ENCODE measurements around the gene COX4I1.

COX4I1 gene

DNA sequence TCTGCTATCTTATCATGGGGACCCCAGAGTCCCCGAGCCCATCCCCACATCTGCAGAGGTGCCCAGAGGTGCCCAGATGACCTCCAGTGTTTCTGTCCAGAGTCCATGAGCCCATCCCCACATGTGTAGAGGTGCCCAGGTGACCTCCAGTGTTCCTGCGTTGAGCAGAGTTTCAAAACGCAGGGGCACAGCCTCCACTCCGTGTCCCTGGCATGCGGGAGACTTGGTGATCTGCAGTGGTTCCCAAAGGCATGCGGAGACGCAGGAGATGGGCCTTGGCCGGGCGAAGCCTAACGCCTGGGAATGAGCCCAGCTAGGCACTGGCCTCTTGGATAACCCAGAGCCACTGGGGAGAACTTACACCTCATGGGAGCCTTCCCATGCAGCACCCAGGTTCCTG, 41.3 kb downstream of the COX4I1 start:
- no peak for DNase-seq (ENCODE audit: low read depth)

- no peak for DNase-seq (ENCODE audit: low read depth)
Measured at GRCh38 chr16:85842435-85842834, 42.9 kb downstream of the COX4I1 start.

DNA sequence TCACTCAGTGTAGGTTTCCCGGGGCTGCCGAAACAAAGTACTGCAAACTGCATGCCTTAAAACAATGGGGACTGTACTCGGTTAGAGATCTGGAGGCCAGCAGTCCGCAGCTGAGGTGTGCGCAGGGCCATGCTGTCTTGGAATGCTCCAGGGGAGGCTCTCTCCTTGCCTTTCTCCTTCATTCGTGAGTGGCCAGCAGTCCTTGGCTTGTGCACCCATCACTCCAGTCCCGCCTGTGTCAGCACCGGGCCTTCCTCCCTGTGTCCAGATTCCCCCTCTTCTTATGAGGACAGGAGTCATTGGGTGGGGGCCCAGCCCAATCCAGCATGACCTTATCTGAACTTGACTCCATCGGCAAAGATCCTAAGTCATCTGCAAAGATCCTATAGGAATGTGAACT, 43.4 kb downstream of the COX4I1 start:
- no peak for DNase-seq (ENCODE audit: low read depth)

DNA sequence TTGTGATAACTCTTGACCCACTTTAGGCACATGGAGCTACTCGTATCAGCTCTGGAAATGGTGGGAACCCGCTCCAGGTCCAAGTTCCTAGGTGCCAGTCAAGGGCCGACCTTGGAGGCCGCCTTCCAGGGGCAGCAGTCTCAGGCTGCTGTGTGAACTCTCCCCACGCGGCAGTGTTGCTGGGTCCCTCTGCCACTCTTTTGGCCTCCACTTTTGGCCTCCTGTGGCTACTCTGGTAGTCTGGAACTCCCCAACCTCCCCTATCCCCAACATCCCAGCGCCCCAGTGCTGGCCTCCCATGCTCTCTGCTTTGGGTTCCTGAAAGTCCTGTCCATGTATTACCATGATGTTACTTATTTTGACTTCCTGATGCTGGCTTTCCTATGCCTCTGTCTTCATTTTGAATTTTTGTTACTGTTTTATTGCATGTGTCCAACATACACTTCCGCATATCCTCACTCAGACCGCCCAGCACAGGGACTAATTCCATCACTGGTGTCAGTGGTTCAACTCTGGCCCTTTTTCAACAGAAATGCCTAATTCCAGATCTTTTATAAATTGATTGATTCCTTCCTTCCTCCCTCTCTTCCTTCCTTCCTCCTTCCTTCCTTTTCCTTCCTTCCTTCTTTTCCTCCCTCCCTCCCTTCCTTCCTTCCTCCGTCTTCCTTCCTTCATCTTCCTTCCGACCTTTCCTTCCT, 44.1 kb downstream of the COX4I1 start:
- no peak for DNase-seq (ENCODE audit: low read depth)

- DNase-seq (ENCODE audit: low read depth) = no peak
Measured at GRCh38 chr16:85844169-85844481, 44.6 kb downstream of the COX4I1 start.

GRCh38 chr16:85844786-85845185, 45.3 kb downstream of the COX4I1 start:
- no peak for DNase-seq (ENCODE audit: low read depth)

DNA sequence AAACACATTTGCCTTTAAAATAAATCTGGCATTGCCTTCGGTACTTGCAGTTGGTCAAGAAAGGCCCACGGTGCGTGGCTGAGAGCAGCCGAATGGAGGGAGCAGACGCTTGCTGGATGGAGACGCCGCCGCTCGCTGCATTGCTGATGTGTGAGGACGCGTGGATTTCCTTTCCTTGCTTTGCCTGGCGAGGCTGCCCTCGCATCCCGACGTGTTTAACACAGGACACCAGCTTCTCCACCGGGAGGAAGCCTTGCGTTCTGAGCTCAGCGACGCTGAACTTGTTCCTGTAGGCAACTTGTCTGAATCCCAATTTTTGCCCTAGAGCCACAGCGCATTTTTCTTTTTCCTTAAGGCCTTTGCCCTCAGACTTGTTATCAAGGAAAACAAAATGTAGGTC, 45.8 kb downstream of the COX4I1 start:
- no peak for DNase-seq (ENCODE audit: low read depth)

DNA sequence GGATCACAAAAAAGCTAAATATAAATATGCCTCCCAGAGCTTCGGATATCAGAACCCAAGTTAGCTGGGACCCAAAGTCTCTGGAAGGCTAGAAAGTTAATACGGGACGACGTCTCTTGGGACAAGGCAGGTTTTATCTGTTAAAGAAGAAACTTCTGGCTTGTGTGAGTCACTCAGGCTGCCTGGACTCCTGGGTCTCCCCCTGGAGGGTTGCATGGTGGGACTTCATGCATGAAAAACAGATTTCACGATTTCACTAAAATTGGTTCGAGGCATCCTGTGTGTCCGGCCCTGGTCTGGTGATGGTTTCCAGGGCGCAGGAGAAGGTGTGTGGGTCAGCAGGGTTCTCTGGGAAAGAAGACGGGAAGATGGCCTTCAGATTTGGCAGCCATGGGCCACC, 47.0 kb downstream of the COX4I1 start:
- DNase-seq (ENCODE audit: low read depth) = no peak

DNA sequence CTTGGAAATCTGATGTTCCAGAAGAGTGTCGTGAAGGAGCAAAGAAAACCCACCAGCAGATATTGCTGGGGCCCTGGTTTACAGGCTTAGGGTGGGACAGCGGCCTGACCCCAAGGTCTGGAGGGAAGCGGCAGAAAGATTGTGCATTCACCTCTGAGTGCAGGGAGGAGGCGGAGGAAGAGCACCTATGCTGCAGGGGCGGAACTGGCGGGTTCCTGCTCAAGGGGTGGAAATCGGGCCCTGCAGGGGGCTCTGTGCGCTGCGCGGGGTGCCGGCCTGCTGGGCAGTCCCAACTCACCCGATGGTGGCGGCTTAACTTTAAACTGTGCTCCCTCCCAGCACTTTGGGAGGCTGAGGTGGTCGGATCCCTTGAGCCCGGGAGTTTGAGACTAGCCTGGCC, 47.5 kb downstream of the COX4I1 start:
- DNase-seq (ENCODE audit: low read depth) = no peak

- DNase-seq (ENCODE audit: low read depth) = no peak
Measured at GRCh38 chr16:85847681-85848601, 48.4 kb downstream of the COX4I1 start.

DNA sequence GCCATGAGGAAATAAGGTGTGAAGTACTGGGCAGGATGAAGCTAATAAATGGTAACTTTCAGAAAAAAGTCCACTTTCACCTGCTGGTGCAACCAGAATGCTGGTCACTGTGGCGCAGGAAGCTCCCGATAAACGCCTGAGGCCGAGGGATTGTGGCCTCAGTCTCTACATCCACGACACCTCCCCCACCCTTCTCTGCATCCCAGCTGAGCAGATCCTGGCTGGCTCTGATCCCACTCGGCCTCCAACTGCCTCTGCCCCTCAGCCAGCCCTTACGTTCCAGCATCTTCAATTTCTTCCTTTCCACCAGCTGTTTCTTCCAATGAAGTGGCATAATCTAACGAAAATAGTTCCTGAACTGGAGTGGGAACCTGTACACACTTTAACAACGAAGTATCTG, 49.5 kb downstream of the COX4I1 start:
- DNase-seq (ENCODE audit: low read depth) = no peak

DNA sequence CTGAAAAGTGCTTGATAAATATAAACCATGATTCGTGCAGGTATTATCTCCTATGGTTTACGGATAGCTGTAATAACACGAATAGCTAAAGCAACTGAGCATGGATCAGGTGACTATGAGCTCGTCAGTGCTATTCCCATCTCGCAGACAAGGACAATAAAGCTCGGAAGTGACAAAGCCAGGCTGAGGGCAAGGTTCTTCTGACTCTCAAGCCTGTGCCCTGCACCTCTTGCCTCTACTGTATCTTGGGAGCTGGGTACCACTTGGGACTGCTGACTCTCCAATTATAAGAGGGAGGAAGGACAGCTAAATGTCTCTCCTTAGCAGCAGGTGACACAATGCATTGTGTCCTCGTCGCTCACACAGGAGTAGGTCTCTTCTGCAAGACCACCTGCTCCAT, 49.9 kb downstream of the COX4I1 start:
- DNase-seq (ENCODE audit: low read depth) = no peak

DNA sequence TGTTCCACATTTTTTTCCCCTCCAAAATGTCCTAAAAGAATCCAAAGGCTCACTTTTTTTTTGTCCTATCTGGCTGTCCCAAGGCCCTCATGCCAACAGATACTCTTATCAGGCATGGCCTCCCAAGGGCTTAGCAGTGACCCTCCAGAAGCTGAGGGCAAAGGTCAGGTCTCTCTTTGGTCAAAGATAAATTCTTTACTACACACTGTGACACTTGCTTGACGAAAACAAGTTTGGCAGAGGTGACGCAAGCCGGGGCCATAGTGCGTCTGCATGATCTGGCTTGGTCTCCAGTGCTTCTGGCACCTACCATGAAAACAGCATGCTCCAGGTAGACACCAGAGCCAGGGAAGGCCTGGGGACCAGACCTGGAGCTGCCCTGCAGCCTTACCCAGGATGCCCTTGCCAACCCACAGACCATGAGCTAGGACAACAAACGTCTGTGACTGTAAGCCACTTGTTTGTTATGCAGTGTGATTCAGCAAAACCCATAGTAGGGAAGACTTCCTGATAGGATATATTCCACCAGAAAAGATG, 50.9 kb downstream of the COX4I1 start:
- no peak for DNase-seq (ENCODE audit: low read depth)

GRCh38 chr16:85851034-85851785, 51.7 kb downstream of the COX4I1 start:
- DNase-seq (ENCODE audit: low read depth) = no peak

GRCh38 chr16:85853547-85854545, 54.4 kb downstream of the COX4I1 start:
- no peak for DNase-seq (ENCODE audit: low read depth)

- DNase-seq (ENCODE audit: low read depth) = no peak
Measured at GRCh38 chr16:85854935-85855334, 55.4 kb downstream of the COX4I1 start.

- DNase-seq (ENCODE audit: low read depth) = no peak
Measured at GRCh38 chr16:85856079-85856478, 56.6 kb downstream of the COX4I1 start.

DNA sequence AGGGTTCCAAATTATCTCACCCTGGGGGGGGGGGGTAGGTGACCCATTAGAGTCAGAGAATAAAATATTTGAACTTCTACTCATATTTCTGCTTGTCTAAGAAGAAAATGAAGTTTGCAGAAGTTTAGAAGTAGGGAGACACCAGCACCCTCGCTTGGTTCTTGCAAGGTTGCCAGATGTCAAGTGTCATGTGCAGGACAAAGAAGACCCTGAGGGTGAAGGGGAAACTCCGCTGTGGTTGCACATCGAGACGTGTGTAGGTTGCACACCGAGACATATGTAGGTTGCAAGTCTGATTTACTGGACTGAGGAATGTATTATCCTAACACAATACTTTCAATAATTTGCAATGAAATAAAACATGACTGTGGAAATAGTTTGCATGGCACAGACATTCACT, 57.1 kb downstream of the COX4I1 start:
- DNase-seq (ENCODE audit: low read depth) = no peak
